A673 (cell line): Measurements from ENCODE around the gene AMBRA1. TPM values are rescaled to one million over a fixed set of nuclear protein-coding genes. Genes with fewer than 3 reads are reported as not detected.

ENCODE experiments used
- Bru-seq: library from RNA; stranded (reverse); fragments of 400-500 nt; gene quantifications from one replicate; lab custom pipeline; 2021; lab: Mats Ljungman, UMichigan
- BruChase-seq, 2 experiments: library from RNA; stranded (reverse); fragments of 400-500 nt; gene quantifications; one replicate each; lab custom pipeline; 2021; lab: Mats Ljungman, UMichigan
- BruUV-seq: library from RNA; stranded (reverse); fragments of 400-500 nt; replicated peaks from 2 replicates; lab custom pipeline; 2021; lab: Mats Ljungman, UMichigan
- CTCF ChIA-PET: fragments of 300-600 bp; sonication (Branson Sonifier 250); formaldehyde crosslinking; loops from one replicate; lab custom pipeline; 2022; ENCODE audit warnings: antibody characterized with exemption; lab: Charles Lee
- POLR2A ChIA-PET: fragments of 300-600 bp; sonication (Branson Sonifier 250); formaldehyde crosslinking; loops from one replicate; lab custom pipeline; 2022; ENCODE audit warnings: antibody characterized with exemption; ENCODE audit not compliant: low non-redundant PET; lab: Charles Lee
- DNase-seq: peaks from one replicate; pipeline ENCODE4 v3.0.0-alpha.2; 2015; ENCODE audit warnings: low spot score
- H3K27ac ChIP-seq: fragments of 200-600 bp; sonication (generic); 2 replicates; pipeline ENCODE4 v1.5.1; 2016; ENCODE audit warnings: mixed run types, low read depth, mild to moderate bottlenecking, mixed read lengths, antibody characterized with exemption, low read length; ENCODE audit not compliant: poor library complexity, severe bottlenecking
- H3K27me3 ChIP-seq: fragments of 200-600 bp; sonication (generic); replicated peaks from 2 replicates; pipeline ENCODE4 v1.6.1; 2017; ENCODE audit warnings: mixed run types, low read depth, mild to moderate bottlenecking, mixed read lengths, antibody characterized with exemption, low read length; ENCODE audit not compliant: insufficient read depth, poor library complexity
- H3K36me3 ChIP-seq: fragments of 200-600 bp; sonication (generic); 2 replicates; pipeline ENCODE4 v1.6.1; 2016; ENCODE audit warnings: mixed run types, mild to moderate bottlenecking, mixed read lengths, antibody characterized with exemption, low read length; ENCODE audit not compliant: insufficient read depth, poor library complexity, severe bottlenecking
- H3K4me1 ChIP-seq: fragments of 200-600 bp; sonication (generic); 2 replicates; pipeline ENCODE4 v1.6.1; 2017; ENCODE audit warnings: mixed run types, mild to moderate bottlenecking, mixed read lengths, antibody characterized with exemption, low read length; ENCODE audit not compliant: insufficient read depth, poor library complexity, severe bottlenecking
- H3K4me3 ChIP-seq: fragments of 200-600 bp; sonication (generic); 2 replicates; pipeline ENCODE4 v1.5.1; 2016; ENCODE audit warnings: low read depth, mixed run types, mild to moderate bottlenecking, mixed read lengths, low read length; ENCODE audit not compliant: poor library complexity, severe bottlenecking
- H3K9me3 ChIP-seq: fragments of 200-600 bp; sonication (generic); 2 replicates; pipeline ENCODE4 v1.6.1; 2016; ENCODE audit warnings: mixed run types, low read depth, mild to moderate bottlenecking, mixed read lengths, antibody characterized with exemption, low read length; ENCODE audit not compliant: poor library complexity, severe bottlenecking
- EZH2 ChIP-seq: fragments of 200-600 bp; sonication (generic); IDR thresholded peaks from 2 replicates; pipeline ENCODE4 v1.6.1; 2017; ENCODE audit warnings: borderline replicate concordance, low read depth, mild to moderate bottlenecking, mixed read lengths, antibody characterized with exemption, low read length; ENCODE audit not compliant: poor library complexity, severe bottlenecking
- intact Hi-C: fragments of 100-400 bp; cut with micrococcal nuclease; formaldehyde crosslinking; loops from one replicate; pipeline ENCODE4 v1.10.0; 2022; ENCODE audit not compliant: unreplicated experiment
- long read RNA-seq: library from polyadenylated mRNA; stranded (forward); transcript quantifications from one replicate; pipeline ENCODE4 v2.0.0, GENCODE V29; 2022
- total RNA-seq: library from RNA; stranded (reverse); gene quantifications from 2 replicates; pipeline ENCODE4 v1.2.3, GENCODE V29; 2021
- TF ChIP-seq, protein P1 (sequence below): fragments of 300-800, 200-600 bp; sonication (generic); conservative IDR thresholded peaks from 2 replicates; pipeline ENCODE4 v1.5.1; 2017; ENCODE audit warnings: low read depth, mild to moderate bottlenecking, antibody characterized with exemption, low read length, moderate library complexity, mixed read lengths

AMBRA1 gene, protein sequence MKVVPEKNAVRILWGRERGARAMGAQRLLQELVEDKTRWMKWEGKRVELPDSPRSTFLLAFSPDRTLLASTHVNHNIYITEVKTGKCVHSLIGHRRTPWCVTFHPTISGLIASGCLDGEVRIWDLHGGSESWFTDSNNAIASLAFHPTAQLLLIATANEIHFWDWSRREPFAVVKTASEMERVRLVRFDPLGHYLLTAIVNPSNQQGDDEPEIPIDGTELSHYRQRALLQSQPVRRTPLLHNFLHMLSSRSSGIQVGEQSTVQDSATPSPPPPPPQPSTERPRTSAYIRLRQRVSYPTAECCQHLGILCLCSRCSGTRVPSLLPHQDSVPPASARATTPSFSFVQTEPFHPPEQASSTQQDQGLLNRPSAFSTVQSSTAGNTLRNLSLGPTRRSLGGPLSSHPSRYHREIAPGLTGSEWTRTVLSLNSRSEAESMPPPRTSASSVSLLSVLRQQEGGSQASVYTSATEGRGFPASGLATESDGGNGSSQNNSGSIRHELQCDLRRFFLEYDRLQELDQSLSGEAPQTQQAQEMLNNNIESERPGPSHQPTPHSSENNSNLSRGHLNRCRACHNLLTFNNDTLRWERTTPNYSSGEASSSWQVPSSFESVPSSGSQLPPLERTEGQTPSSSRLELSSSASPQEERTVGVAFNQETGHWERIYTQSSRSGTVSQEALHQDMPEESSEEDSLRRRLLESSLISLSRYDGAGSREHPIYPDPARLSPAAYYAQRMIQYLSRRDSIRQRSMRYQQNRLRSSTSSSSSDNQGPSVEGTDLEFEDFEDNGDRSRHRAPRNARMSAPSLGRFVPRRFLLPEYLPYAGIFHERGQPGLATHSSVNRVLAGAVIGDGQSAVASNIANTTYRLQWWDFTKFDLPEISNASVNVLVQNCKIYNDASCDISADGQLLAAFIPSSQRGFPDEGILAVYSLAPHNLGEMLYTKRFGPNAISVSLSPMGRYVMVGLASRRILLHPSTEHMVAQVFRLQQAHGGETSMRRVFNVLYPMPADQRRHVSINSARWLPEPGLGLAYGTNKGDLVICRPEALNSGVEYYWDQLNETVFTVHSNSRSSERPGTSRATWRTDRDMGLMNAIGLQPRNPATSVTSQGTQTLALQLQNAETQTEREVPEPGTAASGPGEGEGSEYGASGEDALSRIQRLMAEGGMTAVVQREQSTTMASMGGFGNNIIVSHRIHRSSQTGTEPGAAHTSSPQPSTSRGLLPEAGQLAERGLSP (N-terminal part only)
- total RNA-seq = 69.9 and 78.1 TPM in 2 replicates
- percentile 93 among the genes with signal in this experiment for Bru-seq, nascent RNA
- percentile 88 among the genes with signal in this experiment for BruChase-seq, experiment 1, labeled RNA remaining after a 2-hour chase
- percentile 90 among the genes with signal in this experiment for BruChase-seq, experiment 2, labeled RNA remaining after a 6-hour chase
- long read RNA-seq, full-length matches to known transcripts = 2 of 33 reads
- long read RNA-seq, partial matches to known transcripts = 13 of 33 reads
- long read RNA-seq, other reads (novel, unspliced or antisense) = 18 of 33 reads

DNA sequence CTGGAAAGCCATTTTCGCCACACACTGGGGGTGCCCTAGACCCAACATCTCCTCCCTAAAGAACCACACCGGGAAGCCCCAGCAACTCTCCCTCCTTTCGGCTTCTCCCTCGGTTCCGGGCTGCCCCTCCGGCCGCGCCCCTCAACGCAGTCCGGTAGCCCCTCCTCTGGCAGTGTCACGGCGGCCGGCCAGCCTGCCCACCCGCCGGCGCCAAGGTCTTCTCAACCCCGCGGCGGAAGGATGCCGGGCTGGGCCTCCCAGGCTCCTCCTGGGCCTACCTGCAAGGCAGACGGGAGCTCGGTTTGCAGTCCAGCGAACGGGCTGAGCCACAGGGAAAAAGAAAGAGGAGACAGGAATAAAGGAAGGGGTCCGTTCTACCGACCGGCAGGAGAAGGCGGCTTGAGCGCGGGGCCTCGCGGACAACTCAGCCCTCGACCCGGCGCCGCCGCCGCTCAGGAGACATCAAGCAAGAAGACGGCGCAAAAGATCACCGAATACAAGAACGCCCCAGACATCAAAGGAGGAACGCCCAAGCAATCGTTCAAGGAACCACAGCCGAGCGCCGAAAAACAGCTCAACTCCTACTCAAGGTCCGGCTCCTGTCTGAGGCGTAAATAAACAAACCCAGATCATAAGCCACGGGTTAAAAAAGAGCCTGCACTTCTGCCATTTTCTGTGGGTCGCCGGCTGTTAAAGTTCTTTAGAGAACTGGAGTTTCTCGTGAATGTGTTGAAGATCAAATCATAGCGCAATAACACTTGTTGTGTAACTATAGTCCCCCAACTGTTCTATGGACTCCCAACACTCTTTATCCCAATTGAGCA, at the start of gene AMBRA1:
Gene AMBRA1 (minus strand): TSS at position 474 of the 824 bp plus-strand sequence. CDS start 45,643 bp downstream, outside the sequence.
- peak; percentile 99 for DNase-seq
- peak within 1 kb of the TSS; percentile 84 for H3K27ac ChIP-seq
- H3K9me3 ChIP-seq = no peaks in the 10 kb centered on the region
- peak within 1 kb of the TSS; percentile 78 for H3K4me3 ChIP-seq
- POLR2A ChIA-PET = interaction anchor here (0.6 to 0.7 kb wide), 2 partner anchors 15 to 495 kb away, joined by 5 to 10 read pairs; no protein-coding TSS in a partner anchor
- TSS peak; percentile 60 for BruUV-seq
- intact Hi-C loops = no loop called here
- peaks cover 33% of the 10 kb centered on the region for H3K4me1 ChIP-seq
- no peak for TF ChIP-seq EZH2
- TF ChIP-seq, protein P1, sequence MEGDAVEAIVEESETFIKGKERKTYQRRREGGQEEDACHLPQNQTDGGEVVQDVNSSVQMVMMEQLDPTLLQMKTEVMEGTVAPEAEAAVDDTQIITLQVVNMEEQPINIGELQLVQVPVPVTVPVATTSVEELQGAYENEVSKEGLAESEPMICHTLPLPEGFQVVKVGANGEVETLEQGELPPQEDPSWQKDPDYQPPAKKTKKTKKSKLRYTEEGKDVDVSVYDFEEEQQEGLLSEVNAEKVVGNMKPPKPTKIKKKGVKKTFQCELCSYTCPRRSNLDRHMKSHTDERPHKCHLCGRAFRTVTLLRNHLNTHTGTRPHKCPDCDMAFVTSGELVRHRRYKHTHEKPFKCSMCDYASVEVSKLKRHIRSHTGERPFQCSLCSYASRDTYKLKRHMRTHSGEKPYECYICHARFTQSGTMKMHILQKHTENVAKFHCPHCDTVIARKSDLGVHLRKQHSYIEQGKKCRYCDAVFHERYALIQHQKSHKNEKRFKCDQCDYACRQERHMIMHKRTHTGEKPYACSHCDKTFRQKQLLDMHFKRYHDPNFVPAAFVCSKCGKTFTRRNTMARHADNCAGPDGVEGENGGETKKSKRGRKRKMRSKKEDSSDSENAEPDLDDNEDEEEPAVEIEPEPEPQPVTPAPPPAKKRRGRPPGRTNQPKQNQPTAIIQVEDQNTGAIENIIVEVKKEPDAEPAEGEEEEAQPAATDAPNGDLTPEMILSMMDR = no peak
- H3K36me3 ChIP-seq = no peaks in the 10 kb centered on the region
- H3K27me3 ChIP-seq = no peaks in the 10 kb centered on the region
- CTCF ChIA-PET = interaction anchor here (0.5 to 1.1 kb wide), 6 partner anchors 12 to 288 kb away, joined by 3 to 7 read pairs (median 3); partner anchors contain the start of gene ATG13

DNA sequence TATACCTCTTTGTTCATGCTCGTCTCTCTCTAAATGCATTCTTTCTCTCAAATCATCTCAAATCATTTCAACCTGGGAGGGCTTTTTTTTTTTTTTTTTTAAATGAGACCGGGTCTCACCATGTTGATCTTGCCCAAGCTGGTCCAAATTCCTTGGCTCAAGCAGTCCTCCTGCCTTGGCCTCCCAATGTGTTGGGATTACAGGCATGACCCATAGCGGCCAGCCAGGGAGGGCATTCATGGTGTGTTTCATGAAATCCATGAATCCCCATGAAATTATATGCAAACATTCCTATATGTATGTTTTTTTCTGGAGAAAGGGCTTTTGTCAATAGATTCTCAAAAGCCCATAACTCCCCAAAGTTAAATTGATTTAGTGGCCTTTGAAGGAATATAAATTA, 49.7 kb upstream of the AMBRA1 start:
- BruUV-seq = no TSS peak
- DNase-seq = no peak
- H3K4me1 ChIP-seq = peaks cover 7% of the 10 kb centered on the region
- H3K36me3 ChIP-seq = peaks cover 13% of the 10 kb centered on the region
- no peak overlapping the region for H3K27ac ChIP-seq
- TF ChIP-seq, protein P1 = no peak
- no peak for TF ChIP-seq EZH2
- H3K27me3 ChIP-seq = no peaks in the 10 kb centered on the region
- intact Hi-C loops = no loop called here
- ChIA-PET POLR2A (no interaction called here), CTCF (no interaction called here)
- no peak overlapping the region for H3K4me3 ChIP-seq
- peaks cover 6% of the 10 kb centered on the region for H3K9me3 ChIP-seq
